Caco-2 (cell line): ENCODE measurements around the gene PRF1. TPM values are rescaled to one million over a fixed set of nuclear protein-coding genes. Genes with fewer than 3 reads are reported as not detected.

Experiments used
- BruUV-seq: library from RNA; stranded (reverse); fragments of 400-500 nt; replicated peaks from 2 replicates; lab custom pipeline; 2021; lab: Mats Ljungman, UMichigan
- CTCF ChIA-PET: fragments of 300-600 bp; sonication (Branson Sonifier 250); formaldehyde crosslinking; loops from one replicate; lab custom pipeline; 2022; ENCODE audit warnings: antibody characterized with exemption; lab: Charles Lee
- POLR2A ChIA-PET: fragments of 300-600 bp; sonication (Branson Sonifier 250); formaldehyde crosslinking; loops from one replicate; lab custom pipeline; 2022; ENCODE audit warnings: antibody characterized with exemption; lab: Charles Lee
- DNase-seq, 2 experiments: peaks; one replicate each; pipeline versions ENCODE4 v3.0.0 to v3.0.0-alpha.2; 2020 to 2022
- H3K27me3 ChIP-seq: replicated peaks from 2 replicates; pipeline ENCODE4 v1.6.0; 2011; ENCODE audit warnings: low read length; ENCODE audit not compliant: control insufficient read depth, insufficient read depth
- H3K36me3 ChIP-seq: 2 replicates; pipeline ENCODE4 v1.5.1; 2011; ENCODE audit warnings: low read length; ENCODE audit not compliant: control insufficient read depth, insufficient read depth
- H3K4me1 ChIP-seq: fragments of 250-450 bp; sonication (Bioruptor Pico); 2 replicates; pipeline ENCODE4 v1.5.1; 2020; ENCODE audit warnings: mild to moderate bottlenecking
- H3K4me3 ChIP-seq: 2 replicates; pipeline ENCODE4 v1.5.1; 2011; ENCODE audit warnings: low read depth, mild to moderate bottlenecking, control low read depth, low read length
- H3K9me3 ChIP-seq: fragments of 250-450 bp; sonication (Bioruptor Pico); 2 replicates; pipeline ENCODE4 v1.5.1; 2020; ENCODE audit warnings: mild to moderate bottlenecking, moderate library complexity
- H3K27ac Mint-ChIP-seq: one replicate; pipeline ENCODE4 v1.8.0; 2022; ENCODE audit warnings: mixed read lengths; ENCODE audit not compliant: unreplicated experiment
- H3K27me3 Mint-ChIP-seq: one replicate; pipeline ENCODE4 v1.8.0; 2022; ENCODE audit warnings: mixed read lengths; ENCODE audit not compliant: insufficient read depth, unreplicated experiment
- H3K36me3 Mint-ChIP-seq: one replicate; pipeline ENCODE4 v1.8.0; 2022; ENCODE audit warnings: mild to moderate bottlenecking, mixed read lengths; ENCODE audit not compliant: insufficient read depth, unreplicated experiment
- H3K4me1 Mint-ChIP-seq: one replicate; pipeline ENCODE4 v1.8.0; 2022; ENCODE audit warnings: low read depth, mixed read lengths; ENCODE audit not compliant: unreplicated experiment
- H3K4me3 Mint-ChIP-seq: one replicate; pipeline ENCODE4 v1.8.0; 2022; ENCODE audit warnings: mild to moderate bottlenecking, moderate library complexity, mixed read lengths; ENCODE audit not compliant: unreplicated experiment
- H3K9me3 Mint-ChIP-seq: one replicate; pipeline ENCODE4 v1.8.0; 2022; ENCODE audit warnings: mixed read lengths; ENCODE audit not compliant: unreplicated experiment
- CTCF ChIP-seq, 2 experiments: fragments of 200-600 bp in 1 of 2; IDR thresholded peaks; 1 replicate in 1 of 2; 2 replicates in 1 of 2; pipeline versions ENCODE4 v1.5.1 to v1.8.0; 2011 to 2022; ENCODE audit warnings: antibody characterized with exemption in 1 of 2, control low read depth in 1 of 2, inconsistent platforms in 1 of 2, low read depth in 1 of 2, low read length in 1 of 2, mild to moderate bottlenecking in 1 of 2, moderate library complexity in 1 of 2; ENCODE audit not compliant: insufficient read depth in 1 of 2, severe bottlenecking in 1 of 2, unreplicated experiment in 1 of 2
- intact Hi-C: fragments of 100-400 bp; cut with micrococcal nuclease; formaldehyde crosslinking; loops from one replicate; pipeline ENCODE4 v1.10.0; 2022; ENCODE audit not compliant: unreplicated experiment
- total RNA-seq: library from RNA; stranded (reverse); gene quantifications from 2 replicates; pipeline ENCODE4 v1.2.3, GENCODE V29; 2022

PRF1 gene
- total RNA-seq, 1 experiment from 2014 or later = 0.34 TPM

DNA sequence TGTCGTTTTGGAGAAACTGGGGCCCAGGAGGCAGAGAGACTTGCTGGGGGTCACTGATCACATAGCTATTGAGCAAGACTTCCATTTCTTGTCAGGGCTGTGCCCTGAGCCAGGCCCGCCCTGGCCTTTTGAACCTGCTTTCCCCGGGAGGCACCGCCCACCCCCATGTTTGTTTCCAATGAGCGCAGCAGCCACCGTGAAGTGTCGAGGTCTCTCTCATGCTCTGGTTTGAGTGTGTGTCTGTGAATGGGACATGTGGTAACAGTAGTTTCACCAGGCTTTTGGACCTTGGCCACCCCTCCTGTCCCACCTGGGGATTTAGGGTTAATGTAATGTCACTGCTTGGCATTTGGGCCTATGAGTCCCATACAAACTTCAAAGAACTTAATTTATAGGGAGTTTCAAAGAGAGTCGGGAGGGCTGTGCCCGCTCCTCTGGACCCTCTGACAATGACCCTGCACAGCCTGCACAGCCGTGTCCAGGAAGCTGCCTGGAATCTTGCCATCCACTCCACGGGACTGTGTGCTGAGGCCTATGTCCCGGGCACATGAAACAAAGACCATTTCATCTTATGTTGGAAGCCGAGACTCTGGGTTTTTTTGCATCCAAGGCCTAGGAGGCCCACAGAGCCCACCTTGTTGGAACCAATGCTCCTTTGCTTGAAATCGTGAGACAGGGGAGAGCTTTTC is 6.3 kb downstream of the PRF1 start:
- no peak for TF ChIP-seq CTCF (IDR thresholded peaks at IDR 0.05; ENCODE audit: insufficient read depth in 1 of 2, low read depth in 1 of 2, low read length in 1 of 2, severe bottlenecking in 1 of 2, unreplicated experiment in 1 of 2)
- Histone ChIP-seq H3K4me3 (no peak overlapping the region), H3K27me3 (no peaks in the 10 kb centered on the region), H3K9me3 (no peaks in the 10 kb centered on the region), H3K36me3 (no peaks in the 10 kb centered on the region), H3K4me1 (peaks cover 18% of the 10 kb centered on the region)
- H3K36me3 Mint-ChIP-seq = no peaks in the 10 kb centered on the region
- H3K27ac Mint-ChIP-seq = no peak overlapping the region
- ChIA-PET POLR2A (no interaction called here), CTCF (no interaction called here)
- no peaks in the 10 kb centered on the region for H3K9me3 Mint-ChIP-seq
- H3K27me3 Mint-ChIP-seq = no peaks in the 10 kb centered on the region
- peak; percentile 67 to 83 for DNase-seq
- BruUV-seq = no TSS peak
- intact Hi-C loops = loop anchor here (5.0 kb wide), 1 partner anchor 39 kb away; no protein-coding TSS in a partner anchor
- no peak overlapping the region for H3K4me3 Mint-ChIP-seq
- H3K4me1 Mint-ChIP-seq = peaks cover 17% of the 10 kb centered on the region

GRCh38 chr10:70595566-70596016 is 7.0 kb downstream of the PRF1 start:
- no TSS peak for BruUV-seq
- H3K4me3 ChIP-seq = no peak overlapping the region
- H3K9me3 ChIP-seq = no peaks in the 10 kb centered on the region
- H3K4me1 ChIP-seq = peaks cover 18% of the 10 kb centered on the region
- Mint-ChIP-seq H3K4me1 (peaks cover 17% of the 10 kb centered on the region), H3K4me3 (no peak overlapping the region), H3K9me3 (no peaks in the 10 kb centered on the region), H3K36me3 (no peaks in the 10 kb centered on the region), H3K27me3 (no peaks in the 10 kb centered on the region), H3K27ac (no peak overlapping the region)
- H3K36me3 ChIP-seq = no peaks in the 10 kb centered on the region
- DNase-seq = peak; percentile 42 to 73
- no peaks in the 10 kb centered on the region for H3K27me3 ChIP-seq
- POLR2A ChIA-PET = no interaction called here
- TF ChIP-seq CTCF (IDR thresholded peaks at IDR 0.05; ENCODE audit: insufficient read depth in 1 of 2, low read depth in 1 of 2, low read length in 1 of 2, severe bottlenecking in 1 of 2, unreplicated experiment in 1 of 2) = no peak
- CTCF ChIA-PET = no interaction called here
- intact Hi-C loops = loop anchor here (5.0 kb wide), 1 partner anchor 38 kb away; no protein-coding TSS in a partner anchor

DNA sequence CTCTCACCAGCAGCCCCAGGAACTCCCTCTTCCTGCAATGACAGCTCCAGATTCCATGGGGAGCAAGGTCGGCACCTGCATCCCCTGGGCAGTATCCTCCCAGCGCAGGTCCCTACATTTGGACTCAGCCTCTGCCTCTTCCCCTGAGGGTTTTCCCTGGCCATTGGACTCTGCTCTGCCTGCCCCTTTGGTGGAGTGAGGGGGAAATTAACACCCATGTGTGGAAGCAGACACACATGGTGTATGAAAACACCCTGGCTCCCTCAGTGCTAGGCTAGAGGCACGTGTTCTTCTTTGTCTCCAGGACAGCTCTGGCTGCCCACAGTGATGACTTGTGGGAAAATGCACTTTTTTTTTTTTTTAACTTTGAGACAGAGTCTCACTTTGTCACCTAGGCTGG is 8.4 kb downstream of the PRF1 start:
- intact Hi-C loops = no loop called here
- no peaks in the 10 kb centered on the region for H3K36me3 Mint-ChIP-seq
- DNase-seq = peak in 1 of 2 experiments; percentile 31
- Histone ChIP-seq H3K4me3 (no peak overlapping the region), H3K36me3 (no peaks in the 10 kb centered on the region), H3K9me3 (no peaks in the 10 kb centered on the region), H3K27me3 (no peaks in the 10 kb centered on the region), H3K4me1 (peaks cover 18% of the 10 kb centered on the region)
- POLR2A ChIA-PET = no interaction called here
- H3K4me3 Mint-ChIP-seq = no peak overlapping the region
- BruUV-seq = no TSS peak
- no peaks in the 10 kb centered on the region for H3K9me3 Mint-ChIP-seq
- no peak overlapping the region for H3K27ac Mint-ChIP-seq
- CTCF ChIA-PET = no interaction called here
- TF ChIP-seq CTCF (IDR thresholded peaks at IDR 0.05; ENCODE audit: insufficient read depth in 1 of 2, low read depth in 1 of 2, low read length in 1 of 2, severe bottlenecking in 1 of 2, unreplicated experiment in 1 of 2) = no peak
- H3K27me3 Mint-ChIP-seq = peaks cover 1% of the 10 kb centered on the region
- peaks cover 17% of the 10 kb centered on the region for H3K4me1 Mint-ChIP-seq
